SK-N-SH (cell line): ENCODE measurements around the gene CPT1B.

ENCODE experiments used
- CTCF ChIP-seq: fragments of 200-600 bp; sonication (generic); IDR thresholded peaks from 2 replicates; pipeline ENCODE4 v1.6.1; 2017; ENCODE audit warnings: antibody characterized with exemption, mild to moderate bottlenecking, moderate library complexity
- EZH2phosphoT487 ChIP-seq: fragments of 200-600 bp; sonication (generic); IDR thresholded peaks from 2 replicates; pipeline ENCODE4 v1.6.1; 2017; ENCODE audit warnings: low read depth, mixed run types, mild to moderate bottlenecking, antibody characterized with exemption, moderate library complexity, borderline replicate concordance
- POLR2AphosphoS5 ChIP-seq: IDR thresholded peaks from 2 replicates; pipeline ENCODE4 v1.6.1; 2012; ENCODE audit warnings: low read depth, low read length
- REST ChIP-seq: IDR thresholded peaks from 2 replicates; pipeline ENCODE4 v1.6.1; 2012; ENCODE audit warnings: mild to moderate bottlenecking, low read depth, low read length, moderate library complexity
- RFX5 ChIP-seq: IDR thresholded peaks from 2 replicates; pipeline ENCODE4 v1.6.1; 2012; ENCODE audit warnings: mild to moderate bottlenecking, improper control_type of control experiment, low read length
- SIN3A ChIP-seq: IDR thresholded peaks from 2 replicates; pipeline ENCODE4 v1.6.1; 2012; ENCODE audit warnings: low read depth, mild to moderate bottlenecking, low read length, moderate library complexity, borderline replicate concordance
- SMC3 ChIP-seq: IDR thresholded peaks from 2 replicates; pipeline ENCODE4 v1.6.1; 2012; ENCODE audit warnings: low read depth, low read length, improper control_type of control experiment
- USF2 ChIP-seq: fragments of 150-350 bp; IDR thresholded peaks from 2 replicates; pipeline ENCODE4 v1.6.1; 2017; ENCODE audit warnings: antibody characterized with exemption, low read length, low read depth, borderline replicate concordance
- YY1 ChIP-seq: IDR thresholded peaks from 2 replicates; pipeline ENCODE4 v1.4.0; 2012; ENCODE audit warnings: low read depth, mild to moderate bottlenecking

- TF ChIP-seq RFX5 (no peak), USF2 (no peak), REST (no peak), EZH2phosphoT487 (no peak), POLR2AphosphoS5 (no peak), YY1 (no peak), SIN3A (no peak), SMC3 (no peak), CTCF (no peak)
These were observed 47.5 kb upstream of the CPT1B start for GRCh38 chr22:50625568-50626313.
